Tibial artery (tissue), 4 donors: ENCODE measurements around the gene FOXF1.

ENCODE experiments used
- DNase-seq, 2 donors: peaks; one replicate each; pipeline ENCODE4 v3.0.0-alpha.2; 2019
- H3K27ac ChIP-seq, 2 donors: fragments of 200-600 bp; sonication (generic) in 1 of 2; 1 replicate in 1 of 2; 2 replicates in 1 of 2; pipeline ENCODE4 v1.5.1; 2018 to 2019; ENCODE audit warnings: mild to moderate bottlenecking in 1 of 2
- H3K27me3 ChIP-seq, 2 donors: fragments of 200-600 bp; sonication (generic) in 1 of 2; one replicate each; pipeline versions ENCODE4 v1.5.1 to v1.6.0; 2016 to 2019
- H3K36me3 ChIP-seq, 3 donors: fragments of 200-600 bp; sonication (generic) in 2 of 3; one replicate each; pipeline ENCODE4 v1.5.1; 2016 to 2019; ENCODE audit warnings: mild to moderate bottlenecking in 2 of 3
- H3K4me1 ChIP-seq, 4 donors: fragments of 200-600 bp; sonication (generic) in 2 of 4; 1 replicate in 3 of 4; 2 replicates in 1 of 4; pipeline ENCODE4 v1.5.1; 2016 to 2019
- H3K4me3 ChIP-seq, 2 donors: fragments of 200-600 bp; sonication (generic) in 1 of 2; 1 replicate in 1 of 2; 2 replicates in 1 of 2; pipeline ENCODE4 v1.5.1; 2018 to 2019; ENCODE audit warnings: mild to moderate bottlenecking in 2 of 2
- H3K9me3 ChIP-seq, 3 donors: fragments of 200-600 bp; sonication (generic) in 1 of 3; one replicate each; pipeline ENCODE4 v1.5.1; 2016 to 2019
- intact Hi-C: fragments of 100-400 bp; cut with DNase I; formaldehyde crosslinking; loops from one replicate; pipeline ENCODE4 v1.15.0; 2023; ENCODE audit warnings: low total_unique reads
- TF ChIP-seq, protein P1 (sequence below), 2 experiments: fragments of 200-600 bp in 1 of 2; fragments of 450-650 bp in 1 of 2; IDR thresholded peaks; one replicate each; pipeline ENCODE4 v1.5.1; 2017 to 2019; ENCODE audit warnings: antibody characterized with exemption in 2 of 2, mild to moderate bottlenecking in 1 of 2, moderate library complexity in 1 of 2

Gene FOXF1

DNA sequence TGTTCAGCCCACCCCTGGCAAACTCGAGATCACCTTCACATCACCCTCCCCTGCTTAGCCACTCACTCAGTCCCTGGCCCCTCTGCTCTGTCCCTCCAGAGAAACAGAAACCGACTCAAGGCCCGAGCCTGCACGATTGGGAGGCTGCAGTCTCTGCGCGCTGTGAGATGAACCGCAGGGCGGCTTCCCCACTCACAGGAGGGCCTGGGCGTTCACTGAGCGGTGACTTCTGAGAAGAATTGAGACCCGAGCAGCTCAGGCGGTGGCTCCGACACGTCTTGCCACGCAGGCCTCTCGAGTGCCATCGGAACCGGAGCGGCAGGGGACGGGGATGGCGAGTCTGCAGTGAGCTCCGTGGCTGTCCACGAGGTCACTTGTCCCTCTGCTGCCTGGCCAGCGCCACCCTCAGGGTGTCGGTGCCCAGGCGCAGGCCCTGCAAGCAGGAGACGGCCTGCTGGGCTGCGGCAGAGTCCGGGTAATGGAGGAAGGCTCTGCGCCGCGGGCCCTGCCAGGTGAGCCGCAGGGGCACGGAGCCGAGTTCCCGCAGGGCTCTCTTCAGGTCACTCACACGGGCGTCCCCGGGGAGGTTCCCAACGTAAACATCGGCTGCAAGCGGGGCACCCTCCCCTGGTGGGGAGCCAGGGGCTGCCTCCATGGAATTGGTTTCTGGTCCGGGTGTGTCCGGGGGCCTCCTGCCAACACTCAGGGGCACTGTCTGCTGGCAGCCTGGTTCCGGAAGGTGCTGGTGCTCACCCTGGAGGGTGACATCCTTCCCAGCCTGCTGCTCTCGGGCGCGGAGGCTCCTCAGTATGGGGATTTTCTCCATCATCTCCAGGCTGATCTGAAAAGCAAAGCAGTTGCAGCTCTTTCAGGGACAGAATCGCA lies 21.6 kb downstream of the FOXF1 start:
- TF ChIP-seq, protein P1, sequence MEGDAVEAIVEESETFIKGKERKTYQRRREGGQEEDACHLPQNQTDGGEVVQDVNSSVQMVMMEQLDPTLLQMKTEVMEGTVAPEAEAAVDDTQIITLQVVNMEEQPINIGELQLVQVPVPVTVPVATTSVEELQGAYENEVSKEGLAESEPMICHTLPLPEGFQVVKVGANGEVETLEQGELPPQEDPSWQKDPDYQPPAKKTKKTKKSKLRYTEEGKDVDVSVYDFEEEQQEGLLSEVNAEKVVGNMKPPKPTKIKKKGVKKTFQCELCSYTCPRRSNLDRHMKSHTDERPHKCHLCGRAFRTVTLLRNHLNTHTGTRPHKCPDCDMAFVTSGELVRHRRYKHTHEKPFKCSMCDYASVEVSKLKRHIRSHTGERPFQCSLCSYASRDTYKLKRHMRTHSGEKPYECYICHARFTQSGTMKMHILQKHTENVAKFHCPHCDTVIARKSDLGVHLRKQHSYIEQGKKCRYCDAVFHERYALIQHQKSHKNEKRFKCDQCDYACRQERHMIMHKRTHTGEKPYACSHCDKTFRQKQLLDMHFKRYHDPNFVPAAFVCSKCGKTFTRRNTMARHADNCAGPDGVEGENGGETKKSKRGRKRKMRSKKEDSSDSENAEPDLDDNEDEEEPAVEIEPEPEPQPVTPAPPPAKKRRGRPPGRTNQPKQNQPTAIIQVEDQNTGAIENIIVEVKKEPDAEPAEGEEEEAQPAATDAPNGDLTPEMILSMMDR (IDR thresholded peaks at IDR 0.05), result no peak
- Histone ChIP-seq H3K4me3 (no peak overlapping the region), H3K4me1 (no peaks in the 10 kb centered on the region), H3K27me3 (no peaks in the 10 kb centered on the region), H3K27ac (no peak overlapping the region), H3K36me3 (peaks cover 34 to 54% (median 52%) of the 10 kb centered on the region in 3 donors), H3K9me3 (no peaks in the 10 kb centered on the region)
- DNase-seq, result no peak
- intact Hi-C loops, result no loop called here

DNA sequence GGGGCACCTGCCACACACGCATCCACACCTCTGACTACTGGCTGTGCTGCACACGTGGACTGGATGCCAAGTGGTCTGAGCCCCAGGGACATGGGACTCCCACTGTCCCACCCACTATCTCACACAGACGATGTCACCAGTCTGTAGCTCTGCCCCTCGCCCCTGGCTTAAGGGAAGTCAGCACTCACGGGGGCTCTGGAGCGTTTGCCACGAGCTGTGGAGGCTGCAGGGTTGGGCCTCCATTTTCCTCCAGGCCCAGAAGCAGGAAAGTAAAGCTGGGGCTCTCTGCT lies 22.1 kb downstream of the FOXF1 start:
- no peak overlapping the region for H3K27ac ChIP-seq
- H3K9me3 ChIP-seq, result no peaks in the 10 kb centered on the region
- no peaks in the 10 kb centered on the region for H3K4me1 ChIP-seq
- DNase-seq, result no peak
- H3K4me3 ChIP-seq, result no peak overlapping the region
- TF ChIP-seq, protein P1 (IDR thresholded peaks at IDR 0.05), result no peak
- intact Hi-C loops, result no loop called here
- H3K27me3 ChIP-seq, result no peaks in the 10 kb centered on the region
- peaks cover 39 to 58% (median 57%) of the 10 kb centered on the region in 3 donors for H3K36me3 ChIP-seq

DNA sequence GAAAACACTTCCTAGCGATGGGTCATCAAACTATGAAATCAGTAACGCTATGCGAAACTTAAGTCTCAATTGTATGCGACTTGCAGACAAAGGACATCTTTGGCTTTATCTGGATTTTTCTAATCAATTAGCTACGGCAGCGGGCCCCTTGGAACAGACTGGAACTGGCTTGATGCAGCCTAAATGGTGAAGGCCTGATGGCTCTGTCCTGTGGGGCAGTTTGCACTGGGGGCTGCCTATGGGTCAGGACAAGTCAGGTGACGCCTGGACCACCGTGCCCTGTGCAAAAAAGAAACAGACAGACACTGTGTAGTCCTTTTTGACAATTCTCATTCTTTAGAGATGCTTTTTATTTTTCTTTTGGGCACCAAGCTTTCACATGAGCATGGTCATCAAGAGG lies 22.7 kb downstream of the FOXF1 start:
- TF ChIP-seq, protein P1 (IDR thresholded peaks at IDR 0.05), result no peak
- Histone ChIP-seq H3K9me3 (no peaks in the 10 kb centered on the region), H3K27ac (no peak overlapping the region), H3K36me3 (peaks cover 45 to 65% (median 63%) of the 10 kb centered on the region in 3 donors), H3K27me3 (no peaks in the 10 kb centered on the region), H3K4me3 (no peak overlapping the region), H3K4me1 (no peaks in the 10 kb centered on the region)
- intact Hi-C loops, result no loop called here
- DNase-seq, result no peak

DNA sequence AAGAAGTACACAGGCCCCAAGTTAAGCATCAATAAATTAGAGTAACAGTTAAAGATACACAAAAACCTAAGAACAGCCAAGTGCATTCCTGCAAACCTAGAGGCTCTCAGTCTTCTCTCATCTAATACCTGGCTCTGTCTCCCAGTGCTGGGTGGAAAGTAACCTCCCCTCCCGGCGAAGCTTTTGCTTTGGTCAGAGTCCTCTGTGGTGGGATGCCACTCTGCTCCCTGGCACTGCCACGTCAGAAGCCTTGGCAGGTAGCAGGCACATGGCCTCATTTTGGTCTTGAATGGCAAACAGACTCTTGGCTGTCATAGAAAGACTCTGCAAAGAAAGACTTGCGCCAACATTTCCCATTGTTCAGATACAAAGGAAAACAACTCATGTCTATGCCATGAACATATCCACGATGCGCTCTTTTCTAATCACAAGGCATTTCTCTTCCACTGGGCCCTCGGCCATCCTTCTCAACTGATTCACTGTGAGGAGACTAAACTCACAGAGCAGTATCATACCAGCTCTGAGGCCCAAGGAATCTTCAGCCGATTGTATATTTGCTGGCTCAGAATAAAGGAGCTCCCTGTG lies 23.5 kb downstream of the FOXF1 start:
- H3K27me3 ChIP-seq, result no peaks in the 10 kb centered on the region
- no peak overlapping the region for H3K4me3 ChIP-seq
- TF ChIP-seq, protein P1 (IDR thresholded peaks at IDR 0.05), result no peak
- no peak for DNase-seq
- intact Hi-C loops, result no loop called here
- no peaks in the 10 kb centered on the region for H3K9me3 ChIP-seq
- H3K36me3 ChIP-seq, result peaks cover 53 to 72% (median 71%) of the 10 kb centered on the region in 3 donors
- no peaks in the 10 kb centered on the region for H3K4me1 ChIP-seq
- no peak overlapping the region for H3K27ac ChIP-seq

GRCh38 chr16:86534779-86535615 lies 24.7 kb downstream of the FOXF1 start:
- Histone ChIP-seq H3K27ac (no peak overlapping the region), H3K4me3 (no peak overlapping the region), H3K27me3 (no peaks in the 10 kb centered on the region), H3K9me3 (no peaks in the 10 kb centered on the region), H3K36me3 (peaks cover 64 to 84% (median 83%) of the 10 kb centered on the region in 3 donors), H3K4me1 (no peaks in the 10 kb centered on the region)
- TF ChIP-seq, protein P1 (IDR thresholded peaks at IDR 0.05), result no peak
- no peak for DNase-seq
- intact Hi-C loops, result no loop called here
